Activated CD4-positive, alpha-beta T cell treated with anti-CD3 and anti-CD28 coated beads, Interleukin-2, amount 50 U/mL, for 4 hours (primary cell): Measurements from ENCODE around the gene MRPS9.
A peak's percentile ranks its signal among the peaks of the same experiment; 100 is the strongest.

Experiments
- DNase-seq, 2 experiments: peaks; one replicate each; pipeline ENCODE4 v3.0.0-alpha.2; 2020

MRPS9 gene

GRCh38 chr2:105037572-105038382, at the start of gene MRPS9:
TSS of gene MRPS9 (plus strand) at chr2:105038069. CDS start at chr2:105038093, 24 bp downstream.
- DNase-seq, result peak; percentile 98 to 99

- DNase-seq, result no peak
Measured at GRCh38 chr2:105005181-105005951, 32.5 kb upstream of the MRPS9 start.

DNA sequence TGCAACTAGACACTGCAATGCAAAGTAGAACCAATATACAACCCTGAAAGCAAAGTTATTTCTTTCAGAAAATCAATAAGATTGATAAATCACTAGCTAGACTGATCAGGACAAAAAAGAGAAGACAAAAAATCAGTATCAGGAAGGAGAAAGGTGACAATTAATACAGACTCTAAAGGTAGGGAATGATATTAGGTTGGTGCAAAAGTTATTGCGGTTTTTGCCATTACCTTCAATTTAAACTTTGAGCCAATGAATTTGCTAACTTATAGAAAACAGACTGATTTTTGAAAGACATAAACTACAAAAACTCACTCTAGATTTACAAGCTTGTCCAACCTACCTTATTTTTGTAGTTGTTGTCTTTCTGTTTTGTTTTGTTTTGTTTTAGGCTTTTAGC, 30.5 kb upstream of the MRPS9 start:
- no peak for DNase-seq

- DNase-seq, result no peak
Measured at GRCh38 chr2:105032476-105032875, 5.4 kb upstream of the MRPS9 start.

DNA sequence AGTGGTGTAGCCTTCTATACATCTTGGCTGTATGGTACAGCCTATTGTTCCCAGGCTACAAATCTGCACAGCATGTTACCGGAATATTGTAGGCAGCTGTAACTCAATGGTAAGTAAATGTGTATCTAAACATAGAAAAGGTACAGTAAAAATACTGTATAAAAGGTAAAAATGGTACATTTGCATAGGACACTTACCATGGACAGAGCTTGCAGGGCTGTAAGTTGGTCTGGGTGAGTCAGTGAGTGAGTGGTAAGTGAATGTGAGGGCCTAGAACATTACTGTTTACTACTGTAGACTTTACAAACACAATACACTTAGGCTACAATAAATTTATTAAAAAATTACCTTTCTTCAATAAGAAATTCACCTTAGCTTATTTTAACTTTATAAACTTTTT, 3.7 kb upstream of the MRPS9 start:
- no peak for DNase-seq

GRCh38 chr2:105038383-105039061, 653 bp downstream of the MRPS9 start:
- no peak for DNase-seq

- no peak for DNase-seq
Measured at GRCh38 chr2:105039559-105039958, 1.7 kb downstream of the MRPS9 start.

- DNase-seq, result no peak
Measured at GRCh38 chr2:105042189-105042588, 4.3 kb downstream of the MRPS9 start.

- DNase-seq, result no peak
Measured at GRCh38 chr2:105052773-105053172, 14.9 kb downstream of the MRPS9 start.

DNA sequence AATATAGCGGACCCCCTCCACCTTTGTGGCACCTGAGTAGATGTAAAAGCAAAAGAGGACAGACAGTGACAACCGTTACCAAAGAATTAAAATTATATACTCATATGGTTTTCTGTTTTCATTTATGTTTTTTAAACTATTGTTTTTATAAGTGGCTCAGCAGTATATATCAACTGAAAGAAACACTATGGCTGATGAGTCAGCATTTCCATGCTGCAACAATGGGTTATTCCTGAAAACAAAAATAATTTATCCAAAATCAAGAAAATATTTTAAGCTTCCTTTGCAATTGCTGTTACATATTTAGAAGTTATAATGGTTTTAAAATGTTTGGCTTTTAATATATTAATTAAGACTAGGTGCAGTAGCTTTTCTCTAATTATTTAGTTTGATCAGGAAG, 17.7 kb downstream of the MRPS9 start:
- no peak for DNase-seq

DNA sequence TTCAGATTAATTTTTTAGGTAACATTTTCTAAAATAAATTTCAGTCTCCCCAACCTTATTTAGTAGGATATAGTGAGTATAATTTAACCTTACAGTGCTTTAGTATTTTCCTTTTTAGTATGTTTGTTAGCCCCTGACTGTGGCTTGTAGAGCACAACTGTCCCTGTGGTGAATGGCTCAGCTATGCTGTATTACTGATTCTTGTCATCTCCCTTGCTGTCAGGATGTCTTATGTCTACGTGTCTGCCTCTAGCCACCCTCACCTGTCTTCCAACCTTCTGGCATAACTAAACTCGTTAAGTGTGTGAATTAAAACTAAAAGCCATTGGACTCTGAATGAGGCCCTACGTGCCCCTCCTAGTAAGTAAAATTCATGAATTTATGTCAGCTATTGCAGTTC, 18.4 kb downstream of the MRPS9 start:
- DNase-seq, result no peak

- no peak for DNase-seq
Measured at GRCh38 chr2:105057005-105057404, 19.1 kb downstream of the MRPS9 start.

DNA sequence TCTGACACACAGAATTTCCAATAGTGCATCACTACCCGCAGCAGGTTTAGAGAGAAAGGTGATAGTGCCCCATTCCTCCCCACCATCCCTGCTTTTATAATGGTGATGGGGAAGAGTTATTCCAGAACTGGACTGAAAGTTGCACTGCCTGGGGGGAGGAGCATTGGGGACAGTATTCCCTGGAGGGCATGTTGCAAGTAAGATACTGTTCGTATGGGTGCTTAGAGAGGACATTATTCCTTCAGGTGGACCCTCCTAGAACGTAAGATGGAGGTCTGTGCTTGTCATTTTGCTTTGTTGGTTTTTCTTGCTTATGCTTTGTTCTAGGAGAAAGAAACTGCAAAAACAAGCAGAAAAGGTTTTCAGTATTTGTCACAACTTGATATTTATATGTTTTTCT, 23.7 kb downstream of the MRPS9 start:
- DNase-seq, result no peak

DNA sequence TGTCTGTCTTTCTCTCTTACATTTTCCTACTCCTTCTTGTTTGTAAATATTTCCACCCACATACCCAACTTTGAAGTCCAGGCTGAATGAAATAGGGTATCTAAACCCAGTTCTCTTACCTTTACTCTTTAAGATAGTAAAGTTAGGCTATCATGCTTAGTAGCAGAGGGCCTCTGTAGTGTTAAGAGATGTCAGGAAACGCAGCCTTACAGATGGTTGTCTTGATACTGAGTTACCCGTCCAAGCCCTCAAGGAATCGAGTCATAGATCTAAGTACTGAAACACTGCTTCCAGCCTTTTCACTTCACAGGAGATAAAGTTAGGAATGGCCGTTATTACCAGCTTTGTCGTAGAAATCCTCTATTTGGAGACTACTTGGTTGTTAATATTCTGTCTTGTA, 24.3 kb downstream of the MRPS9 start:
- DNase-seq, result no peak

DNA sequence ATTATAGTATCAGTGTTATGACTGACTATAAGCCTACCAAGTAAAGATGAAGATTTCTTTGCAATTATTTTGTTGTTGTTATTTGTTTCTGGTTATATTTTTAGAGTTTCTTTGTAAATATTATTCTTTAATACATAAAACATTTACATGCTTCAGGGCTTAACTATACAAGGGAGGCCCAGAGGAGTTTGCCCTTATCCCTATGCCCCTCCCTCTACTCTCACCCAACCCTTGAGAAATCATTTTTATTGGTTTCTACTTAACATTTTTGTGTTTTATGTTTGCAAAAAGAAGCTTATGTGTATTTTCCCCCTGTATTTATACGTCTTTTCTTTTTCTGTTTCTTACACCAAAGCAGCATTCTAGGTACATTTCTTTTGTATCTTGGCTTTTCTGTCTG, 30.5 kb downstream of the MRPS9 start:
- DNase-seq, result no peak

DNA sequence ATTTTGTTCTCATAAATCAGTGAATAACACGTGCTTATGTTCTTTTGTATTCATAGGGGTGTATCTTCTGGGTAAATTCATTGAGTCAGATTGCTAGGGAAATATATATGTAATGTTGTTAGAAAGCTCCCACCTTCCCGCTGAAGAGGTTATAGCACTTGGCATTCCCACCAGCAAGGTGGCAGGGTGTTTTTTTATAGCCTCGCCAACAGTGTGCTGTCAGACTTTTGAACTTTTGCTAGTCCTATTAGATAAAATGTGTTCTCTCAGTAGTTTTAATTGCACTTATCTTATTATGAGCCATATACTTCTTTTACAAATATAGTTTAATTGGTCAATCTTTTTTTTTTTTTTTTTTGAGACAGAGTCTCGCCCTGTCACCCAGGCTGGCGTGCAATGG, 31.0 kb downstream of the MRPS9 start:
- DNase-seq, result no peak

- DNase-seq, result no peak
Measured at GRCh38 chr2:105070010-105070865, 32.4 kb downstream of the MRPS9 start.

DNA sequence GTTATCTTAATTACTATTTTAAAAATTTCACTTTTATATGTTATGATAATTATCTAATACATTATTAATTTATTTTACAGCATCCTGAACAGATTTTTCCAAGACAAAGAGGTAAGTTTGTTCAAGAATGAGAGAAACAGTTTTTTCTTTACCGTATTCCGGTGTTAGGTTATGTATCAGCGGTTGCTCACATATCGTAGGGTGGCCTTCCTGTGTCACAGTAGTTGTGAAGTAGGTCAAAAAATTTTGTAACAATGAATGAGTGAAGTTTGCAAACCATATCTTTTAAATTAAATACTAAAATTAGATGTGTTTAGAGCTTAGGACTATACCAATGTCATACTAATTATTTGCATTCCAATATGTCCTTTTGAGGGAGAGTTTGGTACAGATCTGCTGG, 33.5 kb downstream of the MRPS9 start:
- no peak for DNase-seq

GRCh38 chr2:105072039-105072438, 34.2 kb downstream of the MRPS9 start:
- no peak for DNase-seq

- DNase-seq, result no peak
Measured at GRCh38 chr2:105073591-105073990, 35.7 kb downstream of the MRPS9 start.

DNA sequence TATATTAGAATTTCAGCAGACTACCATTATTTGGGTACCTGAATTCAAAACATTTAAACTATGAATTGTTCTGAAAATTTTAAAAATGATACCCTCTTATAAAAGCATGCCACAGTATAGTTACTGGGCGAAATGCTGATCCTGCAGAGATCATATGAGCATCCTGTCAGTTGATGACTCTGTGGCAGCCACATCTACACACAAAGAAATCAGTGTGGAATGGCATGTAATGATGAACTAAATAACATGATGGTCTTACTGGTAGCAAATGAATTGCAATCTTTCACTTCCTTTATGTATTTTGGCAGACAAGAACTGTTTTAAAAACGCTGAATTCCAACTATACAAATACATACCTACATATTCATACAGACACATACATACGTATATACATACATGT, 38.3 kb downstream of the MRPS9 start:
- DNase-seq, result no peak

DNA sequence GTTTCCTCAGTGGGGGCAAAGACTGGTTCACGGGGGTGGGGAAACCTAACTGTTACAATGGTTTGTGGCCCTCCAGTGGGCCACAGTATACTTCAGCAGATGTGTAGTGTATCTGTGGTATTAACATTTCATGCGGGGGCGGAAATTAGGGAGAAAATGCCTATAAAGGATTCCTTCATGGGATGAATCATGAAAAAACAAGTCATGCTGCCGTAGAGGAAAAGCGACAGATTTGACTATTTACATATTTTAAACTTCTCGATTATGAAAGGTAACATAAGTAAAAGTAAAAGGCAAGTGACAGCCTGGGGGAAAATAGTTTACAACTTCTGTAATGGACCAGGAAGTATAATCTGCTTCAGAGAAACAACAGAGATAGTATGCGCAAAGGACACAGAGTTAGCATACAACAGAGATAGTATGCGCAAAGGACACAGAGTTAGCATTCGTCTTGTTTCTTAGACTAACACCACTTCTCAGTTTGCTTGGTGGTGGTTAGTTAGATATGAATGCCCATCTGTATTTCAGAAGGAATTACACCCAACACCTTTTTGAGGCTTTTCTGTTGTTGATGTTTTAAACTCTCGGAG, 41.1 kb downstream of the MRPS9 start:
- no peak for DNase-seq
